SK-N-SH (cell line): ENCODE measurements around the gene CNTN3. TPM values are rescaled to one million over a fixed set of nuclear protein-coding genes. Genes with fewer than 3 reads are reported as not detected.

Experiments used
- CTCF ChIA-PET: fragments of 300-600, 350-600 bp; formaldehyde crosslinking; extraction: SDS; loops from one replicate; lab custom pipeline; 2021; lab: Yijun Ruan, JAX
- POLR2A ChIA-PET: fragments of 350-600 bp; sonication (Branson Sonifier 250); formaldehyde crosslinking; extraction: SDS; loops from one replicate; lab custom pipeline; 2020; ENCODE audit warnings: antibody characterized with exemption, inconsistent platforms; lab: Yijun Ruan, JAX
- DNase-seq: peaks from one replicate; pipeline ENCODE4 v3.0.0; 2012
- H2AFZ ChIP-seq: fragments of 200-600 bp; sonication (generic); 2 replicates; pipeline ENCODE4 v1.8.1; 2016; ENCODE audit warnings: antibody characterized with exemption, mild to moderate bottlenecking, low read depth
- H3F3A ChIP-seq: fragments of 200-600 bp; sonication (generic); replicated peaks from 2 replicates; pipeline ENCODE3; 2016; ENCODE audit warnings: antibody characterized with exemption, mild to moderate bottlenecking; ENCODE audit not compliant: insufficient read depth
- H3K27ac ChIP-seq, 2 experiments: fragments of 200-500 bp in 1 of 2; fragments of 200-600 bp in 1 of 2; sonication (Bioruptor generic) in 1 of 2; sonication (generic), shearing (Covaris generic) in 1 of 2; 2 replicates each; pipeline versions ENCODE4 v1.5.1 to v1.6.1; 2014 to 2016; ENCODE audit warnings: low read depth in 2 of 2, inconsistent platforms in 1 of 2, low read length in 1 of 2, mild to moderate bottlenecking in 1 of 2, mixed read lengths in 1 of 2
- H3K27me3 ChIP-seq: fragments of 200-600 bp; sonication (generic), shearing (Covaris generic); 2 replicates; pipeline ENCODE4 v1.6.1; 2016; ENCODE audit warnings: mixed run types; ENCODE audit not compliant: insufficient read depth
- H3K36me3 ChIP-seq, 2 experiments: fragments of 200-500 bp in 1 of 2; fragments of 200-600 bp in 1 of 2; sonication (Bioruptor generic) in 1 of 2; sonication (generic) in 1 of 2; replicated peaks in 1 of 2; 2 replicates each; pipeline versions ENCODE3 to v1.5.1; 2014 to 2016; ENCODE audit warnings: low read length in 1 of 2, mild to moderate bottlenecking in 1 of 2; ENCODE audit not compliant: insufficient read depth in 2 of 2, control insufficient read depth in 1 of 2
- H3K4me1 ChIP-seq, 2 experiments: fragments of 200-500 bp in 1 of 2; fragments of 200-600 bp in 1 of 2; sonication (Bioruptor generic) in 1 of 2; sonication (generic), shearing (Covaris generic) in 1 of 2; 2 replicates each; pipeline versions ENCODE4 v1.5.1 to v1.6.1; 2014 to 2016; ENCODE audit warnings: low read depth in 1 of 2, low read length in 1 of 2, mixed run types in 1 of 2; ENCODE audit not compliant: insufficient read depth in 2 of 2, control insufficient read depth in 1 of 2
- H3K4me2 ChIP-seq: fragments of 200-600 bp; sonication (generic), shearing (Covaris generic); 2 replicates; pipeline ENCODE4 v1.6.1; 2017; ENCODE audit warnings: mixed run types
- H3K4me3 ChIP-seq, 2 experiments: fragments of 200-500 bp in 1 of 2; fragments of 200-600 bp in 1 of 2; sonication (Bioruptor generic) in 1 of 2; sonication (generic), shearing (Covaris generic) in 1 of 2; 2 replicates each; pipeline versions ENCODE4 v1.5.1 to v1.8.1; 2014 to 2016; ENCODE audit warnings: low read depth in 2 of 2, inconsistent platforms in 1 of 2, low read length in 1 of 2, mild to moderate bottlenecking in 1 of 2, mixed read lengths in 1 of 2, moderate library complexity in 1 of 2
- H3K79me2 ChIP-seq: fragments of 200-600 bp; sonication (generic); 2 replicates; pipeline ENCODE4 v1.8.1; 2017; ENCODE audit warnings: mild to moderate bottlenecking; ENCODE audit not compliant: insufficient read depth
- H3K9ac ChIP-seq: fragments of 200-600 bp; sonication (generic); 2 replicates; pipeline ENCODE4 v1.6.1; 2017; ENCODE audit warnings: mixed run types
- H3K9me2 ChIP-seq: fragments of 200-600 bp; sonication (generic); 2 replicates; pipeline ENCODE4 v1.6.1; 2017; ENCODE audit warnings: mixed run types
- H3K9me3 ChIP-seq: fragments of 200-600 bp; sonication (generic); 2 replicates; pipeline ENCODE4 v1.6.1; 2017; ENCODE audit warnings: mixed run types, mild to moderate bottlenecking, moderate library complexity
- H4K20me1 ChIP-seq: fragments of 200-600 bp; sonication (generic); 2 replicates; pipeline ENCODE4 v1.6.1; 2017; ENCODE audit warnings: mild to moderate bottlenecking, mixed run types; ENCODE audit not compliant: insufficient read depth
- CHD2 ChIP-seq: fragments of 150-350 bp; IDR thresholded peaks from 2 replicates; pipeline ENCODE4 v1.6.1; 2018; ENCODE audit warnings: low read length; ENCODE audit not compliant: partially characterized antibody
- ELF1 ChIP-seq: IDR thresholded peaks from 2 replicates; pipeline ENCODE4 v1.4.0; 2012
- FOXM1 ChIP-seq: IDR thresholded peaks from 2 replicates; pipeline ENCODE4 v1.4.0; 2012; ENCODE audit warnings: low read depth, mild to moderate bottlenecking
- GATA2 ChIP-seq: sonication (generic); formaldehyde crosslinking; IDR thresholded peaks from 2 replicates; pipeline ENCODE4 v1.5.0; 2020; ENCODE audit warnings: mild to moderate bottlenecking, missing genetic modification reagents
- MXI1 ChIP-seq: IDR thresholded peaks from 2 replicates; pipeline ENCODE4 v1.6.1; 2012; ENCODE audit warnings: mild to moderate bottlenecking, low read depth, low read length, improper control_type of control experiment
- POLR2AphosphoS5 ChIP-seq: IDR thresholded peaks from 2 replicates; pipeline ENCODE4 v1.6.1; 2012; ENCODE audit warnings: low read depth, low read length
- RAD21 ChIP-seq: IDR thresholded peaks from 2 replicates; pipeline ENCODE4 v1.6.1; 2012; ENCODE audit warnings: mild to moderate bottlenecking, low read length
- RCOR1 ChIP-seq: fragments of 150-350 bp; IDR thresholded peaks from 2 replicates; pipeline ENCODE4 v1.6.1; 2017; ENCODE audit warnings: antibody characterized with exemption, low read length
- RFX5 ChIP-seq: IDR thresholded peaks from 2 replicates; pipeline ENCODE4 v1.6.1; 2012; ENCODE audit warnings: mild to moderate bottlenecking, improper control_type of control experiment, low read length
- WGBS: methylation state at CpG from one replicate; pipeline ENCODE4 v1.1.6; 2017; ENCODE audit warnings: low lambda C conversion rate; 5-methylcytosine and 5-hydroxymethylcytosine counted together
- polyA plus RNA-seq, 3 experiments: library from polyadenylated mRNA; depleted of rRNA; stranded (reverse); fragments of >200 nt; gene quantifications; 2 replicates each; pipeline ENCODE4 v1.2.3, GENCODE V29; 2012
- TF ChIP-seq, protein P1 (sequence below): fragments of 150-350 bp; IDR thresholded peaks from 2 replicates; pipeline ENCODE4 v1.6.1; 2017; ENCODE audit warnings: antibody characterized with exemption, low read length, low read depth, borderline replicate concordance
- TF ChIP-seq, protein P2 (sequence below): fragments of 200-600 bp; sonication (generic); IDR thresholded peaks from 2 replicates; pipeline ENCODE4 v1.6.1; 2017; ENCODE audit warnings: antibody characterized with exemption, mild to moderate bottlenecking, moderate library complexity

Gene CNTN3
- polyA plus RNA-seq, 1 of the 3 experiments (the other 2 are of a cell fraction): 2.8 TPM

DNA sequence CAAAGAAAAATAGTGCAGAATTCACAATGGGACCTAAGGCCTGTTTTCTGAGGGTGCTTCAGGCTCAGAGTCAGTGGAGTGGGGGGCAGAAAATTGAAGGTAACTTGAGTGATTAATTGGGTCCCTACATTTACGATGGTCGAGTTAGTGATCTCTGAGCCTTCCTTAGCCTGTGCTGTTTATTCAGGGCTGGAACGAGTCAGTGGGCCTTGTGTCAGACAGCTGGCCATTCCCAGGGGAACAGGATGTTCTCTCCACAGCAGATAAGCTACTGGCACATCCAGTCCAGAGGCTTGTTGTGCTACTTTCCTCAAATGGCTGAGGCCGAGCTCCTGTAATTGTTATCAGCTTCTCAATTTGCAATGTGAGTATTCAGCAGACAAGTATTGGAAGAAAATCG lies 29.2 kb upstream of the CNTN3 start:
- WGBS: 12% methylated on average over 5 of the region's 5 CpGs
- ChIA-PET POLR2A (no interaction called here), CTCF (interaction anchor here (0.6 kb wide), 1 partner anchor 1402 kb away, joined by 3 read pairs; no protein-coding TSS in a partner anchor)
- Histone ChIP-seq H3K4me1 (peaks cover 9 to 12% of the 10 kb centered on the region in 2 experiments; a peak in 3 of 4 replicates), H2AFZ (peak overlapping the region; percentile 64; the same call in 1 of the 2 replicates), H3K27me3 (no peaks in the 10 kb centered on the region), H3K36me3 (no peaks in the 10 kb centered on the region), H3K4me3 (no peak overlapping the region), H4K20me1 (no peaks in the 10 kb centered on the region), H3K9me2 (no peaks in the 10 kb centered on the region), H3F3A (peaks cover 8% of the 10 kb centered on the region), H3K4me2 (0 out of 2 replicates have a peak overlapping the region, but pooled peaks have one; percentile 5), H3K79me2 (no peaks in the 10 kb centered on the region), H3K27ac (peak overlapping the region; percentile 38 to 79), H3K9ac (no peak overlapping the region), H3K9me3 (no peaks in the 10 kb centered on the region)
- peak; percentile 54 for DNase-seq
- TF ChIP-seq GATA2 (peak; percentile 86), RCOR1 (0 out of 2 replicates have a peak, but pooled peaks have one; percentile 47), RAD21 (peak; percentile 25), CHD2 (peak; percentile 34), MXI1 (no peak)

DNA sequence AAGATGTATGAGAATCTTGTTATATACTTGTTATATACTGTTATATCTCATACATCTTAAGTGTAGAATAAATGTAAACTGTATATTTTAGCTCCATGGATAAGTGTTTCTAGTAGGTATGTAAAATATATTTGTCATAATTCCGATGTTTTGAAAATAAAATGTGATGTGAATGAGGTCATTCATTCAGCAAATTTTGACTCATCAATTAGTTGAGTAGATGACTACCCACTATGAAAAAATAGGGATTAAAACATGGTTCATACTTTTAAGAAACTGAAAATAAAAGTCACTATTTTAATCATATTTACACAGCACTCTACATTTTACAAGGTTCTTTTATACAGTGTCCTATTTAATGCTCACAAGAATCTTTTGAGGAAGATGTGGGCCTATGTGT lies 28.4 kb upstream of the CNTN3 start:
- H3K4me1 ChIP-seq: peaks cover 7 to 9% of the 10 kb centered on the region in 2 experiments; a peak in 3 of 4 replicates
- TF ChIP-seq ELF1 (no peak), GATA2 (no peak), RFX5 (no peak), FOXM1 (no peak), POLR2AphosphoS5 (no peak), RCOR1 (no peak)
- TF ChIP-seq, protein P1, sequence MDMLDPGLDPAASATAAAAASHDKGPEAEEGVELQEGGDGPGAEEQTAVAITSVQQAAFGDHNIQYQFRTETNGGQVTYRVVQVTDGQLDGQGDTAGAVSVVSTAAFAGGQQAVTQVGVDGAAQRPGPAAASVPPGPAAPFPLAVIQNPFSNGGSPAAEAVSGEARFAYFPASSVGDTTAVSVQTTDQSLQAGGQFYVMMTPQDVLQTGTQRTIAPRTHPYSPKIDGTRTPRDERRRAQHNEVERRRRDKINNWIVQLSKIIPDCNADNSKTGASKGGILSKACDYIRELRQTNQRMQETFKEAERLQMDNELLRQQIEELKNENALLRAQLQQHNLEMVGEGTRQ: no peak
- TF ChIP-seq, protein P2, sequence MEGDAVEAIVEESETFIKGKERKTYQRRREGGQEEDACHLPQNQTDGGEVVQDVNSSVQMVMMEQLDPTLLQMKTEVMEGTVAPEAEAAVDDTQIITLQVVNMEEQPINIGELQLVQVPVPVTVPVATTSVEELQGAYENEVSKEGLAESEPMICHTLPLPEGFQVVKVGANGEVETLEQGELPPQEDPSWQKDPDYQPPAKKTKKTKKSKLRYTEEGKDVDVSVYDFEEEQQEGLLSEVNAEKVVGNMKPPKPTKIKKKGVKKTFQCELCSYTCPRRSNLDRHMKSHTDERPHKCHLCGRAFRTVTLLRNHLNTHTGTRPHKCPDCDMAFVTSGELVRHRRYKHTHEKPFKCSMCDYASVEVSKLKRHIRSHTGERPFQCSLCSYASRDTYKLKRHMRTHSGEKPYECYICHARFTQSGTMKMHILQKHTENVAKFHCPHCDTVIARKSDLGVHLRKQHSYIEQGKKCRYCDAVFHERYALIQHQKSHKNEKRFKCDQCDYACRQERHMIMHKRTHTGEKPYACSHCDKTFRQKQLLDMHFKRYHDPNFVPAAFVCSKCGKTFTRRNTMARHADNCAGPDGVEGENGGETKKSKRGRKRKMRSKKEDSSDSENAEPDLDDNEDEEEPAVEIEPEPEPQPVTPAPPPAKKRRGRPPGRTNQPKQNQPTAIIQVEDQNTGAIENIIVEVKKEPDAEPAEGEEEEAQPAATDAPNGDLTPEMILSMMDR: no peak
- 33% methylated on average over 1 of the region's 1 CpG for WGBS
- ChIA-PET POLR2A (no interaction called here), CTCF (no interaction called here)
- no peak overlapping the region for H3K9ac ChIP-seq
- no peaks in the 10 kb centered on the region for H3K27me3 ChIP-seq
- no peak for DNase-seq
- H3K4me3 ChIP-seq: no peak overlapping the region
- H3K36me3 ChIP-seq: no peaks in the 10 kb centered on the region
- H2AFZ ChIP-seq: peak overlapping the region; percentile 64; the same call in 1 of the 2 replicates
- H3F3A ChIP-seq: peaks cover 8% of the 10 kb centered on the region
- H3K9me2 ChIP-seq: no peaks in the 10 kb centered on the region
- no peaks in the 10 kb centered on the region for H3K79me2 ChIP-seq
- H3K27ac ChIP-seq: peak overlapping the region in 1 of 2 experiments; percentile 38; a peak in 3 of 4 replicates
- no peaks in the 10 kb centered on the region for H3K9me3 ChIP-seq
- no peaks in the 10 kb centered on the region for H4K20me1 ChIP-seq
- H3K4me2 ChIP-seq: no peak overlapping the region
